Activated CD8-positive, alpha-beta memory T cell treated with anti-CD3 and anti-CD28 coated beads, Interleukin-2, amount 50 U/mL, for 24 hours (primary cell): ENCODE data around the gene NTM.

ENCODE experiments used
- DNase-seq: peaks from one replicate; pipeline ENCODE4 v3.0.0-alpha.2; 2020; ENCODE audit errors: extremely low read depth

Gene NTM

GRCh38 chr11:132142554-132142953 is 772.1 kb downstream of the NTM start:
- DNase-seq = no peak

GRCh38 chr11:132147464-132147863 is 777.0 kb downstream of the NTM start:
- no peak for DNase-seq

GRCh38 chr11:132154781-132155180 is 784.4 kb downstream of the NTM start:
- no peak for DNase-seq

- no peak for DNase-seq
Measured at GRCh38 chr11:132158091-132158490, 787.7 kb downstream of the NTM start.

DNA sequence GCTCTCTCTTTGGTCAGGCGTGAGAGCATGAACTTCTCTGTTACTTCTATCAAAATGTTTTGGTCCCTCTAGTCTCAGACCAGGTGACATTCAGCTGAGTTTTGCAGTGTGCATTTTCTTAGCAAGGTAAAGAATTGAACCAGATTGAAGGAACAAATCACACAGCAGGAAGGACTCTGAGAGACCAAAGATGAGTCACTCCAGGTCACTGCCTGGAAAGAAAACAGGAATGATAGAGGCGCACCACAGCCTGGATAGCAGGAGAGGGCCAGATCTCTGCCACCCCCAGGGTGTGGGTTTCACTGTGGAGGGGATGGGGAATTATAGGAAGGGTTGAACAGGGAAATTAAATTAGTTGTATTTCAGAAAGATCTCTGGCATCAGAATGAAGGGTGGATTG is 788.3 kb downstream of the NTM start:
- no peak for DNase-seq

DNA sequence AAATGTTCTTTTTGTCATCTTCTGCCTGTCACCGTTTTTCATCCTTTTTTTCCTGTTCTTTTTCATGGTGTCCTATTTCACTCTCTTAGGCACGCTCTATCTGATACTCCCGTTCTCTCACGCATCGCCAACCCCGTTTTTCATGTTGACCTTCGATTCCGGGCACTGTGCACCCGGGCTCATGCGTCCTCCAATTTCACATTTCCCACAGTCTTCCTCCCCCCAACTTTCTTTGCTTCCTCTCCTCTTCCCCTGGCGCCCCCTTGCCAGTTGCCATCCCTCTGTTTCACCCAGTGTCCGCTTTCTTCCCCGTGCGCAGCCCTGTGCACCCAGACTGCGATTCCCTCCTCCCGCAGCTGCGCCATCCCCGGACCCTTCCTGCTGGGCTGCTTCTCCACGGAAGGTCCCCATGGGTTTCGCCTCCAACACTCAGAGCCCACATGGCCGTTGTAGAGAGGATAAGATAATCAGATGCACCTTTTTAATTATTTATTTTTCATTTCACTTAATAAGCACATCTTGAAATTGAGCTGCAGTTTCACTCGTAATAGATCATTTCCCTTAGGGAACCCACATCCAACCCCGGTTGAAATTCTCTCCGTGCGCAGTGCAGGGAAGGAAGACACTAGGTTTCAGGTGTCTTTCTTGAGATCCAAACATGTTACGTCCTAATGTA is 791.1 kb downstream of the NTM start:
- no peak for DNase-seq

DNA sequence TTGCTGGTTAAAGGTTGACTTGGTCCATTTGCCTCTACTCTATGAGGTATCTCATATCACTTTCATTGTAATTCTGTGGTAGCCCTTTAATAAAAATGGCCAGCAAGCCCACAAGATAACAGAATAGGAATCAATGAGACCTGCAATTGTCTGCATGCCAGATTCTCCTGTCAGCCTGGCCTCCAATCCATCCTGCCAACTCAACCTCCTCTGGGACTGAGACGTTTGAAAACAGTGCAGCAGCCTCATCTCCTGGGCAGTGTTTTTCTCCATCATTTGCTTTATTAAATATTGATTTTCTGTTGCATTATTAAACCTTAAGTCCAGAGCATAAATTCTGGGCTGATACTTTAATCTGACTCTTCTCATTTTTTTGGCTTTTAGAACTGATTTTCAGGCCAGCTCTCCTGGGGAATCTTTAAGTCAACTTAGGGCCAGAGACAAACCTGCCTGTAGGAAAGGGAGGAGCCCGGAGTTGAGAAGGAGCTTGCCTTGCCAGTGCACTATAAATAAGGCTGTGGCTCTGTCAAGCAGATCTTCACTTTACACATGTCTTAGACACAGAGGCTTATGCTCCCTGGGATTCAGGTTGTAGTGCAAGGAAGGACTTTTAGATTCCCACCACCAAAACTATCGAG is 798.0 kb downstream of the NTM start:
- DNase-seq = no peak

- DNase-seq = no peak
Measured at GRCh38 chr11:132171031-132171430, 800.6 kb downstream of the NTM start.

- DNase-seq = no peak
Measured at GRCh38 chr11:132174362-132175255, 804.2 kb downstream of the NTM start.

DNA sequence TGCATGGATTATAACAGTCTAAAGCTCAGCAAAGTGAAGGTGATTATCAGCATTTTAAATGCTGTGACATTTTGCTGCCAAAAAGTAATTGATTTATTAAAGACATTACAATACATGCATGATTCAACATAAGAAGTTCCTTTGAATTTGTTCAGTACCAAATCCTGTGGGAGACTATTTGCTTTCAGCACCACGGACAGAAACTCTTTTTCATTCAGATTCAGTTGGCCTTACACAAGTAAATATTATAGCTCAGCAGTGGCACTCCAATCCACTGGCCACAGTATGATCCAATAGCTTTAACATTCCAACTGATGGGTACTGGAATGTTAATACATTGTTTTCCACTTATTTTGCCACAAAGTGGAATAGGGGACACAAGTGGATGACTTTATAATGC is 806.7 kb downstream of the NTM start:
- no peak for DNase-seq

DNA sequence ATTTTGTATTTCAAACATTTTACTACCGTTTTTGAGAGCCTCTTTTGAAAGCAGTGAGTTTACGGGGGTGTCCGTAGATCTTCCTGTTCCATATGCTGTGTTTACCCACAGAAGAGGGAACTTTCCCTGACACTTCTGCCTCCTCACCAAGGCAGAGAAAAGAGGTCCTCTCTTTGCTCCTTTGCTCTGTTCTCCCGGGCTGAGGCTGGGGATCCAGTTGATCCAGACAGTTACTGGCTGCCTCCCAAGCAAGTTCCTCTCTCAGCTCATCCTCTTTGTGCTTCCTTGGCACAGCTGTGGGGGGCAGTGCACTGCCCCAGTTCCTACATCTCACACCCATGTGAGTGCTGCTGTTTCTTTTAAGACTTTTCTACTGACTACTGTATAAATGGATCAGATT is 813.7 kb downstream of the NTM start:
- DNase-seq = no peak

- no peak for DNase-seq
Measured at GRCh38 chr11:132185726-132186592, 815.5 kb downstream of the NTM start.

DNA sequence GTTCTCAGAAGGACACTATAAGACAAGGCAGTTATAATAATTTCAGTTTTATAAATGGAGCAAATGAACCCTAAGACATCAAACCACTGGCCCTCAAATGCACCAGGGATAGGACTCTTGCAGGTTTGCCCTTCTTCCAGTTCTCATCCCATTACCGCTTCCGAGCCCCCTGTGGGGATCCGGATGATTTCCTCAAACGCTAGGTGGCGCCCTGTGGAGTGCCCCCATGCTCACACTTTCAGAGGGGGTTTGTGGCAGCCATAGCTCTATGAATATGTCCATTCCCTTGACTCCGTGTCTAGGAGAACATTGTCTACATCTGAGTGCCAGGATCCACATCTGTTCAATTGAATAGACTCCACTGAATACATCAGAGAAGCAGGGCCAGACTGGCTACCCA is 816.3 kb downstream of the NTM start:
- DNase-seq = no peak

DNA sequence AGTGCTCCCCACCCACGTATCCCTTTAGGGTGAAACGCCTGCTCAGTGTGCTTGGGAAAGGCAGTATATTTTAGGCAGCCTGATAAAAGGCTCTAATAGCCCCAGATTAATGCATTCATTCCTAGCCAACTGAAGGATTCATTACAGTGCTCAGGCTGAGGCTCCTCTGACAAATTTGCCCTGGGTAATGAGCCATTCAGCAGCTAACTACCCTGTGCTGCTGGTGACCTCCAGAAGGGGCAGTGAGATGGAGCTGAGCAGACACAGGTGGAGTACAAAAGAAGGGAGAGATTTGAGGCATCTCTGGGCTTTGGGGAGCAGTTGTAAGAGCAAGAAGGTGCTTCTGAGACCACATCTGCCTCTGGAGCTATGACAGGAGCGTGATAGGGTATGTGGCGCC is 817.0 kb downstream of the NTM start:
- DNase-seq = no peak

DNA sequence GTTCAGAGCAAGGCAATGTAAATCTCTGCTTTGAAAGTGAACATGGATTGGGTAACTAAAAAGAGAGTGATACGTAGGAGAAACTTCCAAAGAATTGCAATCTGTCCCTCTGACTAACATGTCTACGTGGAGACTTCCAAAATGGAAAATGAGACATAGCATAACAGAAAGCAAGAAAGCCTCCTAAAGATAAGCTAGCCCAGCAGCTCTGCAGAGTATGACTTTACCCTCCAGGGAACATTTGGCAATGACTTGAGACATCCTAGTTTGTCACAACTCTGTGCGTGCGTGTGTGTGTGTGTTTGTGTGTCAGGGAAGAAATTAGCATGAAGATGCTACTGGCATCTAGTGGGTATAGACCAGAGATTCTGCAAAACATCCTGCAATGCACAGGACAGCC is 817.4 kb downstream of the NTM start:
- DNase-seq = no peak

DNA sequence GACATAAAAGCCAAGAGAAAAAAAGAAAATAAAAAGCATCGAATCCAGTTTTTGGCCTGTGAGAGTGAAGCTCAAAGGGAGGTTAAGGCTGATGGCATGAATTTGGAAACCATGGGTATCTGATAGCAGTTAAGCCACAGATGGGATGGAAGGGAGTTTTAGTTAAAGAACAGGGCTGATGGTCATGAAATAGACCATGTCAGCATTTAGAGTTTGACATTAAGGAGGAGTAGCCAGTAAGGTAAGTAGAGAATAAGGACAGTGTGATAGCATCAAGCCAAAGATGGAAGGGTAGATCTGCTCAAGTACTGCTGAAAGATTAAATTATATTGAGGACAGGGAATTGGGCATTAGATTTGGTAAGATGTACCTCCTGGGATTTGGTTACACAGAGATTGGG is 826.5 kb downstream of the NTM start:
- DNase-seq = no peak

DNA sequence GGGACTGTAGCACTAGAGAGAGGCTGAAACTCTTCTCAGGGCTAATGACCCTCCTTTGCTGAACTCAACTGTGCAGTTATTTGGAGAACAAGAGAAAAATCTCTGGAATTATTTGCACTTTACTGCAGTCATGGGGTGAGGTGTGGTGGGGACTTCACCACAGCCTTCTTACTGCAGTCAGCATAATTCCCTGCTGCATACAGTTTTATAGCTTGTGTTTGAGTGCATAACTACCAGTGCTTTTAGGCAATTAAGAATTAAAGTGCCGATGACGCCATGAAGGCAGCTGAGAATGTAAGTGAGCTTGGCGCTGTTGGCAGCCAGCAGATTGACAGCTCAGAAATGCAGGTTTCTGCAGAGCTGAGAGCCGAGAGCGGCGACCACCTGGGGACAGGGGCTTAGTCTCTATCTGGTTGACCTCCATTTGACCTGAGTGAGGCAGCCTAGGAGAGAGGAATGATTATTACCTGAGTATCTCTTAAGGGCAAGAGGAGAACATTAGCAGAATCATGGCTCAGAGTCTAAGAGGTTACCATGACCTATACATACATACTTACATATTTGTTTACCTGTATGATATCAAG is 830.0 kb downstream of the NTM start:
- DNase-seq = no peak

GRCh38 chr11:132202621-132203020 is 832.2 kb downstream of the NTM start:
- no peak for DNase-seq

DNA sequence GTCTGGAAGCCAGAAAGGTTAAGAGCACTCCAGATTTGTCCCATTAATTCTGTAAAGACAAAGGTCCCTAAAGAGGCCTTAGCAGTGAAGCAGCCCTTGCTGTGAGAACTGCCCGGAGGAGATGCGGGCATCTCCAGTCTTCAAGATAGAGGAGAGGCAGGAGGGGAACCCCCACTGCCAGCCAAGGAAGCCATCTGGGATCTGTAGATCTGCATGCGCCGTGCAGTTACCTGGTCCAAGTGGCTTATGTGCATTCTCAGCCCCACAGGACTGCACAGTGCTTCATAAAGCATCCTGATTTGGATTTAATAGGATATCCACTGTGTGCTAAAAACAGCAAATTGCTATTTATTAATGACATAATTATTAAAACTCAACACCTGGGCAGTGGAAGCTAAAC is 834.6 kb downstream of the NTM start:
- no peak for DNase-seq

DNA sequence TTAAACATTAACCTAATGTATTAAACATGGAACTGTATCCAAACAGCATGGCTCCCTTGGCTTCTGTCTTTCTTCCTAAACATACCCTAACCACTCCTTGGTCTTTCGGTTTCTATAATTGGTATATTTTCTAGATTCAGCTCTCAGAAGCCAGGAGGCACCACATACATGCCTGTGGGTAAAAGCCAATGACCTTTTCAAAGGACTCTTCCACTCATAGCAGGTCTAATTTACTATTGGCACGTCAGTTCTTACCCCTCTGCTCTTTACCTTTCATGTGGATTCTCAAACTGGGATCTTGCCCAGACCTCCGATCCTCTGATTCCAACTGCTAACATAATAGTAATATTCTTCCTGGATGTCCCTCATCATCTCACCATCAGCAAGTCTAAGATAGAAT is 835.1 kb downstream of the NTM start:
- DNase-seq = no peak

DNA sequence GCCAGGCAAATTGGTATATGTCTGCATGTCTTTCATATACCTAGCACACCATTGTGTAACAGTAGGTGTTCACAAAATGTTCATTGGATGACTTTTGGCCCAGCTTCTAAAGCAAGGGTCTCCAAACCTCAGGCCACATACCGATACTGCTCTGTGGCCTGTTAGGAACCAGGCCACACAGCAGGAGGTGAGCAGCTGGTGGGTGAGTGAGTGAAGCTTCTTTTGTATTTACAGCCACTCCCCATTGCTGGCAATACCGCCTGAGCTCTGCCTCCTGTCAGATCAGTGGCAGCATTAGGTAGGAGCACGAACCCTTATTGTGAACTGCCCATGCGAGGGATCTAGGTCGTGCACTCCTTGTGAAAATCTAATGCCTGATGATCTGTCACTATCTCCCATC is 836.6 kb downstream of the NTM start:
- DNase-seq = no peak
